OCI-LY3 (cell line): ENCODE measurements around the gene MBP.

ENCODE experiments used
- CTCF ChIP-seq: fragments of 200-600, 300-600 bp; sonication (generic); IDR thresholded peaks from 2 replicates; pipeline ENCODE4 v1.5.1; 2014; ENCODE audit warnings: antibody characterized with exemption, low read length, low read depth
- EZH2phosphoT487 ChIP-seq: fragments of 200-600 bp; shearing (Covaris generic); IDR thresholded peaks from 2 replicates; pipeline ENCODE4 v1.6.1; 2018; ENCODE audit warnings: antibody characterized with exemption, mixed run types, low read depth

DNA sequence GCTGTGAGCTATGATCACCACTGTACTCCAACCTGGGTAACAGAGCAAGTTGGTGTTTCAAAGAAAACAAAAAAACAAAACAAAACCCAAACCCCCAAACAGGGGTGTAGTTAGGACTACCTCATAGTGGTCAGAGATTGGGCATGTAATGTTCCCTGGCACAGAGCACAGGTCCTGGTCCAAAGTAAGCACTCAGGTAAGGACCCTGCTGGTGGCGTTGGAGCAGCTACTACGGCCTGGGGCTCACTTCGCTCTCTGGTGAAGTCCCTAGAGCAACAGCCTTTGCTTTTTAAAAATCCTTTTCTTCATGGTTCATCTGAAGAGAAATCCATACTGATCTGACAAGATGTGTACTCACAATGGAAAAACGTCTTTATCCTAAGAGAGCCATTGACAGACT, 179.8 kb downstream of the MBP start:
- no peak for TF ChIP-seq CTCF
- no peak for TF ChIP-seq EZH2phosphoT487
